ENCODE results near the gene FCRL3.

FCRL3 gene

DNA sequence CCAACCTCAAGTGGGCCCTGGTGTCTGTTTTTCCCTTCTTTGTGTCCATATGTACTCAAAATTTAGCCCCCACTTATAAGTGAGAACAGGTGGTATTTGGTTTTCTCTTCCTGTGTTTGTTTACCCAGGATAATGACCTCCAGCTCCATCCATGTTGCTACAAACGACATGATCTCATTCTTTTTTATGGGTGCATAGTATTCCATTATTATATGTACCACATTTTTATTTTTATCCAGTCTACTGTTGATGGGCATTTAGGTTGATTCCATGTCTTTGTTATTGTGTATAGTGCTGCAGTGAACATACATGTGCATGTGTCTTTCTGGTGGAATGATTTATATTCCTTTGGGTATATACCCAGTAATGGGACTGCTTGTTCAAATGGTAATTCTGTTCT is 27.6 kb downstream of the FCRL3 start:
- DNase-seq, result no peak

DNA sequence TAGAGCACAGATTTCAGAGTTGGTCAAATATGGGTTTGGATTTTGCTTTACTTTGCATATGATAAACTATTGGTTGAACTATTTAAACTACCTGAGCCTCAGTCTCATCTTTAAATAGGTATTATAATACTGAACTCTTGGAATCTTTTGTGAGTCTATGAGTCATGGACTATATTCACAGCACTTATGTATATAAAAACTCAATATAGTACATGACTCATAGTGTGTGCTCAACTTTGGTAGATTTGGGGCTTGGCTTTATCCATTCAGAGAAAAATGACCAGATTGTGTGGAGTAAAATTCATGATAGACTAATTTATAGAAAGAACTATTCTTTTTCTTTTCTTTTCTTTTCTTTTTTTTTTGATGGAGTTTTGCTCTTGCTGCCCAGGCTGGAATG is 28.7 kb downstream of the FCRL3 start:
- no peak for DNase-seq

DNA sequence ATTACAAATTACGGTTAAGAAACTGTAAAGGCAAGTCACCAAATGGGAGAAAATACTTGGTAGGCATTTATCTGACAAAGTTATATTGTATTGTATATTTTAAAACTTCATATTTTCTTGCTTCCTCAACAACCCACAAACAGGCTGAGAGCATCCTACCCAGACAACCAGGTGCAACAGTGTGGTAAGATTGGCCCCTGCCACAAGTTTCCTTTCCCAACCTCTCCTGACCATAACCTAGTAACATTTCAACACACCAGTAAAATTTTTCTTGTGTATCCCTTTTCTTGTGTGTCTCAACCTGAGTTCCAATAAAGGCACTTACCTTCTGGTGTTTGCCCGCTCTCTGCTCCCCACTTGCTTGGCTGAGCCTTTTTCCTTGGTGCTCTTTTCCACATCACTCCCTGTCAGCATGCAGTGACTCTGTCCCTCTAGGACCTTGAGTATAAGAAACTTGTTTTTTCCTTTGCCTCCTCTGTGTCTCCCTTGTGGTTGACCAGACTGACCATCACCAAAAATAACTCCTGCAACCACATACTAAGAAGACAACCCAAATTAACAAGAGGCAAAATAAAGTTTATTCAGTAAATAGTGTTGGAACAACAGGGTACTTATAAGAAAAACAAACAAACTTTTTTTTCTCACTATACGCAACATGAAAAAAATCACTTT is 40.9 kb downstream of the FCRL3 start:
- DNase-seq, result no peak

DNA sequence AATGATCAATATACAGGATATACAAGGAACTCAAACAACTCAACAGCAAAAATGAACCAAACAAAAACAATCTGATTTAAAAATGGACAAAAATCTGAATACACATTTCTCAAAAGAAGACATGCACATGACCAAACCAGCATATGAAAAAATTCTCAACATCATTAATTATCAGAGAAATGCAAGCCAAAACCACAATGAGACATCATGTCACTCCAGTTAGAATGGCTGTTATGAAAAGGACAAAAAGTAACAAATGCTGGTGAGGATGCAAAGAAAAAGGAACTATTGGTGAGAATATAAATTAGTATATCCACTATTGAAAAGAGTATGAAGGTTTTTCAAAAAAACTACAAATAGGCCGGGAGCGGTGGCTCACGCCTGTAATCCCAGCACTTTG is 42.0 kb downstream of the FCRL3 start:
- no peak for DNase-seq

DNA sequence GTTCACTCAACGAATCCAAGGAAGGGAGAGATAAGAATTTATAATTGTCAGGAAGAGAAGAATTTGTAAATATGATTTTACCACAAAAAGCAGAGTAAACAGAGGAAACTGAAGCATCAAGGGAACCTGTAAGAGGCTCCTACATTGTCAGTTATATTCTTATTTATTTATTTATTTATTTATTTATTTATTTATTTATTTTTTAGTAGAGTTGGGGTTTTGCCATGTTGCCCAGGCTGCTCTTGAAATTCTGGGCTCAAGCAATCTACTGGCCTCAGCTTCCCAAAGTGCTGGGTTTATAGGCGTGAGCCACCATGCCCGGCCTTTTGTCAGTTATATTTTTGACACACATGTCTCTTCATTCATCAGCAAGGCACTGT is 47.1 kb downstream of the FCRL3 start:
- no peak for DNase-seq

DNA sequence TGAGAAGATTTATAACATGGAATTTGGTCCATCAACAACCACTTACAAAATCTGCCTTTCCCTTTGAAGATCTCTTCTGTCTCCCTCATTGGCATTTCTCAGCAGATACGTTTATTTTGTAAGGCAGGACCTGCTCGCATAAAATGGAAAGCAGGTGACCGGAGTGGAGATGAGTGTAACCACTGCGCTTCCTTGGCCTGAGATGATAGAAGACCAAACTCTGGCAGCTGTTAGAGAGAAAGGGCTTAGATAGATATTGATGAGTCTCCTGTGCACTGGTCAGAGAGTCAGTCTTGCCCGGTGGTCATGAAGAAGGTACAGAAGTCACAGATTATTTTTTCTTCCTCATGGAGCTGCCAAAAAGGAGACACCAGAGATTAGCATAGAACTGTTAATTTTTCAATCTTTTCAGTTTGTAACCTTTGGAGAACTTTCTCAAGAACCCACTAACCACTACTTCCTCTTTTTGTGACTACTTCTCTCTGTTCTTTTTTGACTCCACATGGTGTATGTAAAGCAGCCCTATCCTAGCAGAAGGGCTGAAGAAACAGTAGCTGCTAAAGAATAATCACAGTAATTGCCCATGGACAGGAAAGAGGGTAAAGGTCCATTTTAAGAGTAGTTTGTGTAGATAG is 47.6 kb downstream of the FCRL3 start:
- DNase-seq, result no peak

DNA sequence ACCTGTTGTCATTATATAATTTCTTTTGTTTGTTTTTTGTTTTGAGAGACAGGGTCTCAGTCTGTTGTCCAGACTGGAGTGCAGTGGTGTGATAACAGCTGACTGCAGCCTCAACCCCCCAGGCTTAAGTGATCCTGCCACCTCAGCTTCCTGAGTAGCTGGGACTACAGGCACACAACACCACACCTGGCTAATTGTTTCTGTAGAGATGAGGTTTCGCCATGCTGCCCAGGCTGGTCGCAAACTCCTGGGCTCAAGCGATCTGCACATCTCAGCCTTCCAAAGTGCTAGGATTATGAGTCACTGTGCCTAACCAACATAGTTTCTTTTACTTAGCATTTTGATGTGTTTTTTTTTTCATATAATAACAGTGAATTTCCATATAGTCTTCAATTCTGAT is 52.3 kb downstream of the FCRL3 start:
- DNase-seq, result no peak

DNA sequence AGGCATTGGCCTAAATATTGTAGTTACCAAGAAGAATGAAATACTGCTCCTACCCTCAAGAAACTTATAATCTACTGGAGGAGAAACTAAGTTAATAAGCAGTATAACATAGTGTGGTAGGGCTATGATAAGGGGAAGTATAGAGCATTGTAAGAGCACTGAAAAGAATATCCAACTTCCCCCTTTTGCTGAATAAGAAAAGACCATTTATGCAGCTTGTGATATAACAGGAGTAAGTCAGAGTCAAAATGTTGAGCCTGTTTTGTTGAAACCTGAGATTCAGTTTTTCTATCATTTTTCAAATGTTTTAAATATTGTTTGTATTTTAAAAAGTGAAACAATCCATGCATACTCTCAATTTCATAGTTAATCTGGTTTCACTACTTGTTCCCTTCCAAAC is 54.4 kb downstream of the FCRL3 start:
- no peak for DNase-seq

DNA sequence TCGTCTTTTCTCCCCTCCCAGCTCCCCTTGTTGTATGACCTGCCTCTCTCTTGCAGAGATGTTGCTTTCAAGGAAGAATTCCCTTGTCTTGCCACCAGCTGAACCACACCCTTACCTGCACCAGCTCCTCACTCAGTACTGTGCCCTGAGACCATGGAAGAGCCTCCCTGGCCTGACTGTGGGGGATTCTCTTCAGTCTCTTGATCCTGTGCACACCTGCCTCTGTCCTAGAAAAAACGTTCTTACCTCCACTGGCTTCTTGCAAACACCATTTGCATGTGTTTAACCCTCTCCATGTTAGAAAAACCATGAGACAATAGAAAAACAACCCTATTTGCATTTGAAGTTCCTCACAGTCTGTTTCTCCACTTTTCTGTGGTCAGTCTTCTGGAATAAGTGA is 59.4 kb downstream of the FCRL3 start:
- no peak for DNase-seq

DNA sequence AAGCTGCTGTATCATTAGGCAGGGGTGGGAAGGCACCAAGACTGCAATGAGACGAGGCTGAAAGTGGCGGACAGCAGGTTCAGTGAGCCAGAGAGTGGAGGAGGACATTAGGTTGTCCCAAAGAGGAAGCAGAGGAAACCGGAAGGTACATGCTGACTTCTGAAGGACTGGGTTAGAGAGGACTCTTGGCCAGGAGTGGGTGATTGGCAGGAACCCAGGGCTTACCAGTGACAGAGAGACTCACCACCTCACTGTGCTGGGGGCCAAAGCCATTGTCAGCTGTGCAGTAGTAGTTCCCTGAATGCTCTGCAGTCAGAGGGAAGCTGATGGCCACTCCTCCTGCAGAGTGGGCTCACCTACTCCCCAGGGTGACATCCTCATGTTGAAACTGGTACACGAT is 60.8 kb downstream of the FCRL3 start:
- no peak for DNase-seq

DNA sequence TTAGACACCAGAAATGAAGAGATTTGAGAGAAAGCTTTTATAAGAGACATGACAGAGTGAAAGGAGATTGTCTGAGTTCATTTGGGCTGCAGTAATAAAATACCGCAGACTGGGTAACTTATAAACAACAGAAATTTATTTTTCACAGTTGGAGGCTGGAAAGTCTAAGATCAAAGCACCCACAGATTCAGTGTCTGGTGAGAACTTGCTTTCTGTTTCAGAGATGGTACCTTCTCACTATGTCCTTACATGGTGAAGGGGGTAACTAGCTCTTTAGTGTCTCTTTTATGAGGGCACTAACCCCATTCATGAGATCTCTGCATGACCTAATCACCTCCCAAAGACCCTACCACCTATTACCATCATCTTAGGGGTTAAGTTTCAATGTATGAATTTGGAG is 71.8 kb downstream of the FCRL3 start:
- no peak for DNase-seq

All from right forelimb (tissue), 1 donor.